ENCODE measurements around the gene GPR142.
A peak's percentile ranks its signal among the peaks of the same experiment; 100 is the strongest.

The GPR142 gene

GRCh38 chr17:74367206-74367605, at the start of gene GPR142:
TSS of gene GPR142 (plus strand) at chr17:74367506. CDS start at chr17:74369541, 2,035 bp downstream.
- no peak for DNase-seq (ENCODE audit: low read depth)

- DNase-seq (ENCODE audit: low read depth), result no peak
These were observed 48.9 kb upstream of the GPR142 start for GRCh38 chr17:74318391-74318790.

GRCh38 chr17:74324521-74324920, 42.8 kb upstream of the GPR142 start:
- DNase-seq (ENCODE audit: low read depth), result no peak

GRCh38 chr17:74325376-74325742, 41.9 kb upstream of the GPR142 start:
- no peak for DNase-seq (ENCODE audit: low read depth)

GRCh38 chr17:74325743-74326379, 41.4 kb upstream of the GPR142 start, which contains the start of gene KIF19:
TSS of gene KIF19 (plus strand) at chr17:74326226. CDS start at chr17:74326350, 124 bp downstream.
- no peak for DNase-seq (ENCODE audit: low read depth)

GRCh38 chr17:74326506-74326905, 40.8 kb upstream of the GPR142 start:
- no peak for DNase-seq (ENCODE audit: low read depth)

GRCh38 chr17:74328487-74328886, 38.8 kb upstream of the GPR142 start:
- no peak for DNase-seq (ENCODE audit: low read depth)

GRCh38 chr17:74329378-74329777, 37.9 kb upstream of the GPR142 start:
- no peak for DNase-seq (ENCODE audit: low read depth)

- DNase-seq (ENCODE audit: low read depth), result no peak
These were observed 36.9 kb upstream of the GPR142 start for GRCh38 chr17:74330446-74330845.

GRCh38 chr17:74332017-74332650, 35.2 kb upstream of the GPR142 start:
- DNase-seq (ENCODE audit: low read depth), result no peak

GRCh38 chr17:74332763-74333283, 34.5 kb upstream of the GPR142 start:
- no peak for DNase-seq (ENCODE audit: low read depth)

GRCh38 chr17:74334393-74335039, 32.8 kb upstream of the GPR142 start:
- DNase-seq (ENCODE audit: low read depth), result peak; percentile 1

GRCh38 chr17:74335529-74336062, 31.7 kb upstream of the GPR142 start:
- DNase-seq (ENCODE audit: low read depth), result no peak

- no peak for DNase-seq (ENCODE audit: low read depth)
These were observed 31.0 kb upstream of the GPR142 start for GRCh38 chr17:74336307-74336706.

- no peak for DNase-seq (ENCODE audit: low read depth)
These were observed 29.3 kb upstream of the GPR142 start for GRCh38 chr17:74337834-74338500.

- no peak for DNase-seq (ENCODE audit: low read depth)
These were observed 27.6 kb upstream of the GPR142 start for GRCh38 chr17:74339537-74340195.

- no peak for DNase-seq (ENCODE audit: low read depth)
These were observed 26.8 kb upstream of the GPR142 start for GRCh38 chr17:74340470-74341023.

GRCh38 chr17:74342224-74342623, 25.1 kb upstream of the GPR142 start:
- DNase-seq (ENCODE audit: low read depth), result no peak

GRCh38 chr17:74343121-74343520, 24.2 kb upstream of the GPR142 start:
- DNase-seq (ENCODE audit: low read depth), result no peak

GRCh38 chr17:74343526-74344284, 23.6 kb upstream of the GPR142 start:
- DNase-seq (ENCODE audit: low read depth), result no peak

GRCh38 chr17:74344658-74345057, 22.6 kb upstream of the GPR142 start:
- no peak for DNase-seq (ENCODE audit: low read depth)
